ENCODE measurements around the gene FHOD3. TPM values are rescaled to one million over a fixed set of nuclear protein-coding genes. Genes with fewer than 3 reads are reported as not detected.

Gene FHOD3
- total and polyA plus RNA-seq, 5 experiments from 2014 or later, result not detected

DNA sequence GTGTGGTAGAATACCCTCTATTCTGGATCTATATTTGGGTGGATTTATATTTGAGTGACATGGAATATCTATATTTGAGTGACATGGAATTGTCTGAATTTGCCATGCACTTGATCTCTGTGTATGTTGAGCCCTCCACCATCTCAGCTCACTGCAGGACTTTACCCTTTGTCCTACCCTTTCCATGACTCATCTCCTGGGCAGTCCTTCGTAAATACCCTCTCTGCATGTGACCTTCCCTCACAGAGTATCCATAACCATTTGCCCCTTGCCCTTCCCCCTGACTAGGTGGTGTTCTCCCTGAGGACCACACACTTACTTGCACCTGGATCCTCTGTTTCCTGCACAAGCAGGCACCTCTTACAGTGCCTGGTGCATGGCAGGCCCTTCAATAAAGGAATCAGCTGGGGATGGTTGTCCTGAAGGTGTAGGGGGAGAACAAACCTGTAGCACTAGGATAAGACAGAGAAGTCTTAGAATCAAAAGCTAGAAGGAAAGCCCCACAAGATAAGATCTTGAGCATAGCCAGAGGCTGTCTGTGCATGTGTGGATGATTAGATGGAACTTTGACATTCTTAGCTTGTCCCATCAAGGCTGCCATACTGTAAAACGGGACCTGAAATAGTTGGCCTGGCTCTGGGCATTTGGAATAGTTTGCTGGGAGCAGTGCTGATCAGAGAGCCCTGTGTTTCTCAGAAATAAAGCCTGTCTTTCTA, 230.4 kb downstream of the FHOD3 start:
- Mint-ChIP-seq H3K36me3 (no peaks in the 10 kb centered on the region), H3K27me3 (peaks cover 0 to 19% (median 7%) of the 10 kb centered on the region in 5 donors), H3K9me3 (no peaks in the 10 kb centered on the region), H3K4me3 (no peak overlapping the region), H3K4me1 (no peaks in the 10 kb centered on the region), H3K27ac (no peak overlapping the region)
- no peak for DNase-seq
- no peak for ATAC-seq
- POLR2A ChIA-PET, result no interaction called here

DNA sequence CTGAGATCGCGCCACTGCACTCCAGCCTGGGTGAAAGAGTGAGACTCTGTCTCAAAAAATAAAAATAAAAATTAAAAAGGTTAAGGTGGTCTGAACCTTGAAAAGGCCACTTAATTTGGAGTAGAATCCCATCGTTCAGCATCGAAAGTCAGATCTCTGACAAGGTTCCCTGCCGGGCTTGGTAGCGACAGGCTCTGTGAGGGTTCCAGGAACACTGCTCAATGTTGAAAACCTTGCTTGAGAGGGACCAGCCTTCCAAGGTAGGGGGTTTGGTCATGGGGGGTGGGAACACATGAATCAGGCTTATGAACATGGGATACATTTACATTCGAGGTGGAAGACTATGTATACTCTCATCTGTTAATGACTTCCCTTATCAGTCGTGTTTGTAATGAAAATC, 232.2 kb downstream of the FHOD3 start:
- Mint-ChIP-seq H3K36me3 (no peaks in the 10 kb centered on the region), H3K9me3 (no peaks in the 10 kb centered on the region), H3K27ac (no peak overlapping the region), H3K4me1 (peaks cover 0 to 7% (median 4%) of the 10 kb centered on the region in 4 donors), H3K27me3 (peaks cover 0 to 15% (median 6%) of the 10 kb centered on the region in 5 donors), H3K4me3 (no peak overlapping the region)
- ATAC-seq, result no peak
- DNase-seq, result no peak
- POLR2A ChIA-PET, result no interaction called here

DNA sequence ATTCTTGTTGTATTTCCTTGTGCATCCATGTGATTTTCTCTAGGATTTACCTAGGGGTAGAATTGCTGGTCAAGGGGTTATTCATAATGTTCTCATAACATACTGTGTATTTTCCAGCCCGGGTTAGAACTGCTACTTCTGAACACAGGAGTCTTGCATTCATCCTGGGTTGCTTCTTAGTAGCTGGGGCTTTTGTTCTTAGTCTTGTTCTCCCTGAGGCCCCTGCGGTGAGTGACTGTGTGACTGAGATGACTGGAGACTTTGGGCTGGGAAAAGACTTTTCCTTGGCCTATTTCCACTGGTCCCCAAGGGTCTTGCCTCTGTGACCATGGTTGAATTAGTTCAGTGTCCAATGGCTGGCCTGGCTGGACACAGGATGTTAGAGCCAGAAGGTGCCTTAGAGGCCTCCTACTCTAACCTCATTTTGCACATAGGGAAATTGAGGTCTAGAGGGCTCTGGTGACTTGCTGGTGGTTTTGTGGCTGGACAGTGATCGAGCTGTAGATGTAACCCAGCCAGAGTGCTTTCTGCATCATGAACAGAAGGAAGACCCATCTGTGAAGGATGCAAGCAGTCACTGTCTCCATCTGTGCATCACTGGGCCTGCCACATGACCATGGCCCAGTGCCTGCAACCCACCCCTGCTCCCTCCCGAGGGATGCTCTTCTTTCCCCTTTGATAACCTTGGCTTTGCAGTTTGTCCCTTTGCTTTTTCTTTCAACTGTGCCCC, 233.3 kb downstream of the FHOD3 start:
- POLR2A ChIA-PET, result no interaction called here
- Mint-ChIP-seq H3K4me3 (no peak overlapping the region), H3K27me3 (peaks cover 0 to 15% (median 6%) of the 10 kb centered on the region in 5 donors), H3K9me3 (no peaks in the 10 kb centered on the region), H3K4me1 (peaks cover 0 to 7% (median 4%) of the 10 kb centered on the region in 4 donors), H3K27ac (no peak overlapping the region), H3K36me3 (no peaks in the 10 kb centered on the region)
- DNase-seq, result no peak
- no peak for ATAC-seq

DNA sequence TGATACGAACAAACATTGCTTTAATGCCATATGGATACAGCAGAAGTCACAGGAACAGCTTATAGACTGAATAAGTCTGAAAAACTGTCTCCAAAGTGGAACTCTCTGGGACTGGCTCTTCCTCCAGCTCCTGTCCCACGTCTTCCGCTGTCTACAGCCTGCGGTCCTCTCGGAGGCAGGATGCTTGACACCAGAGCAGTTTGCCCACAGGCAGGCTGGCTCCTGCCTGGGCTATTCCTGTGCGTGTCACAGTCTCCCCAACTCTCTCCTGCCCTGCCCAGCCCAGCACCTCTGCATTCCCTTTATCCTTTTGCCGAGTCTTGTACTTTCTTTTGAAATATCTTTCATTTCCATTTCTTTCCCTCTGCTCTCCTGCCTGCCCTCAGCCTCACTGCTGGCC, 234.1 kb downstream of the FHOD3 start:
- Mint-ChIP-seq H3K27ac (no peak overlapping the region), H3K4me1 (peaks cover 0 to 7% (median 4%) of the 10 kb centered on the region in 4 donors), H3K9me3 (no peaks in the 10 kb centered on the region), H3K27me3 (peaks cover 0 to 15% (median 6%) of the 10 kb centered on the region in 5 donors), H3K36me3 (no peaks in the 10 kb centered on the region), H3K4me3 (no peak overlapping the region)
- POLR2A ChIA-PET, result no interaction called here
- ATAC-seq (no peak), DNase-seq (no peak)

DNA sequence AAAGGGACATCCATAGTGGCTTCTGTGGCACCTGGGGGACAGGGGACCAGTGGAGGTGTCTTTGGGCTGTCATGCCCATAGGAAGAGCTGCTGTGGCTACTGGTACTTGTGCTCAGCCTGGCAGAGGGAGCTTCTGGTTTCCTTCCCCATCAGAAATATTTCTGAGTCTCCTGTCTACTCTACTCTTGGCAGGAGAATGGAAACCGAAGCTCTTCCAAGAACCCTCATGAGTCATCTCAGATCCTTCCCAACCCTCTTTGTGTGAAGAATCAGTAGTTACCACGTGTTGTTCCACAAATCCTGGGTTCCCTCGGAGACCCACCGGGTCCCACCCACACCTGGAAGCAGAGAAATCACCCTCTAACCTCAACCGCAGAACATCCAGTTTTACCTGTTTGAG, 234.9 kb downstream of the FHOD3 start:
- POLR2A ChIA-PET, result no interaction called here

DNA sequence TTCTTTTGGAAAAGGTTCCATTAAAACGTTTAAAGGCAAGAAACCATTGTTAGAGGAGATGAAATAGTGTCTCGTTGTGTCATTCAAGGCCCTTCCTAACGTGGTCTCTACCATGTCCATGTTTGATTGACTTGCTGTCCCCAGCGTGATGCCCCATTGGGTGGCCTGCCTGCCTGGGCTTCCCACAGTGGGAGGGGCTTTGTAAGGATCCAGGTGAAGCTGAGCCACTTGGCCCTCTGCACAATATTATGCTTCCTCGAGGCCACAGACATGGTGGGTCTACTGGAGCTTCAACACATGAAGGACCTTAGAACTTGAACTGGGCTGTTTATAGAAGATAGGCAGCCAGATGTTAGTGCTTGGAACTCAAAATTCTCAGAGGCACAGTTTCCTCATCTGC, 235.3 kb downstream of the FHOD3 start:
- DNase-seq (no peak), ATAC-seq (no peak)
- H3K9me3 Mint-ChIP-seq, result no peaks in the 10 kb centered on the region
- H3K36me3 Mint-ChIP-seq, result no peaks in the 10 kb centered on the region
- POLR2A ChIA-PET, result no interaction called here
- peaks cover 0 to 7% (median 4%) of the 10 kb centered on the region in 4 donors for H3K4me1 Mint-ChIP-seq
- H3K4me3 Mint-ChIP-seq, result no peak overlapping the region
- H3K27ac Mint-ChIP-seq, result peak overlapping the region in 1 of 10 donors; percentile 30
- H3K27me3 Mint-ChIP-seq, result peaks cover 0 to 15% (median 8%) of the 10 kb centered on the region in 5 donors

More for the DNA sequence above, 234.9 kb downstream of the FHOD3 start:
- no peak overlapping the region for H3K27ac Mint-ChIP-seq
- H3K36me3 Mint-ChIP-seq, result no peaks in the 10 kb centered on the region
- no peaks in the 10 kb centered on the region for H3K9me3 Mint-ChIP-seq
- ATAC-seq, result no peak
- no peak overlapping the region for H3K4me3 Mint-ChIP-seq
- DNase-seq, result no peak
- peaks cover 0 to 15% (median 8%) of the 10 kb centered on the region in 5 donors for H3K27me3 Mint-ChIP-seq
- H3K4me1 Mint-ChIP-seq, result peaks cover 0 to 7% (median 4%) of the 10 kb centered on the region in 4 donors

DNA sequence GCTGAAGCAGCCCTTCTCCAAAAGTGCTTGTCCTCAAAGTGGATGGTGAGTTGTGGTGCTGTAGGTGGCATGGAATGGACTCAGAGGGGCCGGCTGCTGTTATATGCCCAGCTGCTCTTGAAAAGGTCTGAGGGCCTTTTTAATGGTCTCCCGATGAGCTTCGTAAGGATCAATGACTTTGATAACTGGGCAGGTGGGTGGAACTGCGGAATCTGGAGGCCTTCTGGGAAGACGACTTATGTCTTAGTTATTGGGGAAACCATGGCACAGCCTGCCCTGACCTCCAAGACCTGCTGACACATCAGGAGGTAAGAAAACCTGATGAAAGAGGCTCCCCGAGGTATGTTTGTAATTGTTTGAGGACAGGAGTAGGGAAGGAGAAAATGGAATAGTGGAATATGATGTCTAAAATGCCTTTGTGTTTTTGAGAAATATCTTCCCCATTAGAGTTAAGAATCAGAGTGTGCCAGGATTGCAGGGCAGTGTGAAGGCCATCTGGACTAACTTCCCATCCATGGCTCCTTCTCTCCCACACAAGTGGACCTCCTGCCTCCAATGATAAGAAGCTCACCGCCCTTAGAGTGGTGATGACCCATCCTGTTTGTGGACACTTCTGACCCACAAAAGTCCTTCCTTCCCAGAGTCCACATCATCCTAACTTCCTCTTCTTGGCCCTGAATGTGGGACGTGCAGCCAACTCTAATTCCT, 236.1 kb downstream of the FHOD3 start:
- Mint-ChIP-seq H3K4me3 (no peak overlapping the region), H3K9me3 (no peaks in the 10 kb centered on the region)
- no peak for ATAC-seq

DNA sequence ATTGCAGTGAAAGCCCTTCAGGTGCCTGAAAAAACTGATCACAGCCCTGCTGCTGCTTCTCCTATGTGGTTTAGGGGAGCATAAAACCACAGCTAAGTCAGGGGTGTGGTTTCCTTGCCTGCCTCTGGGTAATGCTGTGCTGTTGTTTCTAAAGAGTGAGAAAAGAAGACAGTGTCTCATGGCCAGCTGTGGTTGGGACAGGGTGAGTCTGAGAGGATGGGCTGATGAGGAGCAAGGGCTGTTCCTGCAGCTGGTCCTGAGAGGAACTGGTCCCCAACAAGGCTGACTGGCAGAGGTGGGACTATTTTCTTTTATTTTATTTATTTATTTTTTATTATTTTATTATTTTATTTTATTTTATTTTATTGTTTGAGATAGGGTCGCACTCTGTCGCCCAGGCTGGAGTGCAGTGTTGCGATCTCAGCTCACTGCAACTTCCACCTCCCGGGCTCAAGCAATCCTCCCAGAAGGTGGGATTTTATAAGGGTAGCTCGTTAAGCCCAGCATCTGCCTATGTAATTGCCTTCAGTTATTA, 236.7 kb downstream of the FHOD3 start:
- Mint-ChIP-seq H3K9me3 (no peaks in the 10 kb centered on the region), H3K4me3 (no peak overlapping the region), H3K27me3 (peaks cover 0 to 15% (median 8%) of the 10 kb centered on the region in 5 donors), H3K27ac (no peak overlapping the region), H3K36me3 (no peaks in the 10 kb centered on the region), H3K4me1 (peaks cover 0 to 7% (median 4%) of the 10 kb centered on the region in 4 donors)
- POLR2A ChIA-PET, result no interaction called here
- no peak for ATAC-seq
- no peak for DNase-seq

More for the DNA sequence above, 236.1 kb downstream of the FHOD3 start:
- no peak for DNase-seq
- no peaks in the 10 kb centered on the region for H3K36me3 Mint-ChIP-seq
- POLR2A ChIA-PET, result no interaction called here
- H3K4me1 Mint-ChIP-seq, result peaks cover 0 to 7% (median 4%) of the 10 kb centered on the region in 4 donors
- H3K27ac Mint-ChIP-seq, result no peak overlapping the region
- peaks cover 0 to 15% (median 8%) of the 10 kb centered on the region in 5 donors for H3K27me3 Mint-ChIP-seq

DNA sequence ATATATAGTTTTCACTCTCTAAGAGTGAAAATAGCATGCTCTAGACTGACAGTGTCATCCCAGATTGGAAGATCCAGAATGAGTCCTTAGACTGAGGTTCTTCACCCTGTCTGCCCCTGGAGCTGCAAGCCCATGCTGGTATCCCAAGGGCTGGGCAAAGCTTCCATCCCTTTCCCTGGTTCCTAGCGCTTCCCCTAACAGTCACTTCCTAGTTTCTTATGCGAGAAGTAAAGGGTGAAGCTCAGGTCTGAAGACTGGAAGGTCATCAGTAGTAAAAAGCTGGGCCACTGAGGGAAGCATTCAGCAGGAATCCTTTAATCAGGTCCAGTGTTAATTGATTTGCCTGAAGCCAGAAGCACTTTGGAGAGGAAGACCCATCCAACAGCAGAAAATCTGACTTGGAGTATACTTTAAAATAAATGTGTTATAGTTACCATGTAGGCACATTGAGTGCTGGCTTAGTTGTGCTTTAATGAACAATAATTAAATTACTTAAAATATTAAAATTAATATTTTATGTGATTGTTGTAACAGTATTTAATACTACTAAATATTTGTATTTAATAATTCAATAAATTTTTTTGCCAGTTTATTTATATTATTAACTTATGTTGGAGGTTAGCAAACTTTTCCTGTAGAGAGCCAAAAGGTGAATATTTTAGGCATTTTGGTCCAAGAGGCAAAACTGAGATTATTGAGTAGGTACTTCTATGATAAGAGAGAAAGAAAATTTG, 237.9 kb downstream of the FHOD3 start:
- H3K4me3 Mint-ChIP-seq, result no peak overlapping the region
- H3K4me1 Mint-ChIP-seq, result peaks cover 0 to 7% (median 4%) of the 10 kb centered on the region in 4 donors
- no peak for DNase-seq
- POLR2A ChIA-PET, result no interaction called here
- ATAC-seq, result no peak
- H3K36me3 Mint-ChIP-seq, result no peaks in the 10 kb centered on the region
- H3K27me3 Mint-ChIP-seq, result peaks cover 0 to 16% (median 8%) of the 10 kb centered on the region in 5 donors
- H3K27ac Mint-ChIP-seq, result no peak overlapping the region
- no peaks in the 10 kb centered on the region for H3K9me3 Mint-ChIP-seq

DNA sequence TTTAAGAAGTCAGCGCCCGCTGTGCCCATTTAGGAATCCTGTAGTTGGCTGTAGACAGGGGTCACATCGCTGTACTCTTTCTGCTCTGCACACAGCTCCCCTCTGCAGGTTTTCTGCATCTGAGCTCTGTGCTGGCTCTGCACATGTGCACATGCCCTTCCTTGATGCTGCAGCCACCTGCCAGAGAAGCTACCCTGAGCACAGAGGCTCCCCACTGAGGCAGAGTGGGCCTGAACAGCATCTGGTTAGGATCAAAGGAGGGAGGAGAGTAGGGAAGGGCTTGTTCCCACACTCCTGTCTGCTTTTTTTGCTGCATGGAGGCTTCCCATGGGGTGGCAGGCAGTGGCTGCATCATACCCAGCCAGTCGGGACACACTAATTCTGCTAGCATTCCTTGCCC, 238.9 kb downstream of the FHOD3 start:
- Mint-ChIP-seq H3K9me3 (no peaks in the 10 kb centered on the region), H3K4me1 (peaks cover 0 to 7% (median 4%) of the 10 kb centered on the region in 4 donors), H3K27ac (no peak overlapping the region), H3K4me3 (no peak overlapping the region), H3K36me3 (no peaks in the 10 kb centered on the region), H3K27me3 (peaks cover 0 to 13% (median 8%) of the 10 kb centered on the region in 5 donors)
- POLR2A ChIA-PET, result no interaction called here
- ATAC-seq, result no peak
- no peak for DNase-seq

DNA sequence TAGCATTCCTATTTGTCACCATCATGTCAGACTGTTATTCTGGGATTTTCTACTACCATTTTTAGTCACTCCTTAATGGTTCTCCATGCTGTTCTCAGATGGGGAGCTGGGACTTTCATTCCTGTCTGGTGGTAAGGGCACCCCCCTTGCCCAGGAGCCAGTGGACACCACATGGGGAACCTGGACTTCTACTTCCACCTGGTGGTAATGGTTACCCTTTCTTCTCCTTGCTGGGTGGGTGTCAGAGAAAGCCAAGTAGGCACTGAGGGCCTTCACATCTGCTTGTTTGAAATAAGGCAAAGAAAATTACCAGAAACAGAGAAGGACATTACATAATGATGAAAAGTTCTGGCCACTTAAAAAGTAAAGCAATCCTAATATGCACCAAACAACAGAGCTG, 239.8 kb downstream of the FHOD3 start:
- no peak for DNase-seq
- ATAC-seq, result no peak
- H3K36me3 Mint-ChIP-seq, result no peaks in the 10 kb centered on the region
- H3K9me3 Mint-ChIP-seq, result no peaks in the 10 kb centered on the region
- H3K27me3 Mint-ChIP-seq, result peaks cover 0 to 8% (median 3%) of the 10 kb centered on the region in 5 donors
- no peak overlapping the region for H3K27ac Mint-ChIP-seq
- peaks cover 0 to 7% (median 4%) of the 10 kb centered on the region in 4 donors for H3K4me1 Mint-ChIP-seq
- POLR2A ChIA-PET, result no interaction called here
- H3K4me3 Mint-ChIP-seq, result no peak overlapping the region

DNA sequence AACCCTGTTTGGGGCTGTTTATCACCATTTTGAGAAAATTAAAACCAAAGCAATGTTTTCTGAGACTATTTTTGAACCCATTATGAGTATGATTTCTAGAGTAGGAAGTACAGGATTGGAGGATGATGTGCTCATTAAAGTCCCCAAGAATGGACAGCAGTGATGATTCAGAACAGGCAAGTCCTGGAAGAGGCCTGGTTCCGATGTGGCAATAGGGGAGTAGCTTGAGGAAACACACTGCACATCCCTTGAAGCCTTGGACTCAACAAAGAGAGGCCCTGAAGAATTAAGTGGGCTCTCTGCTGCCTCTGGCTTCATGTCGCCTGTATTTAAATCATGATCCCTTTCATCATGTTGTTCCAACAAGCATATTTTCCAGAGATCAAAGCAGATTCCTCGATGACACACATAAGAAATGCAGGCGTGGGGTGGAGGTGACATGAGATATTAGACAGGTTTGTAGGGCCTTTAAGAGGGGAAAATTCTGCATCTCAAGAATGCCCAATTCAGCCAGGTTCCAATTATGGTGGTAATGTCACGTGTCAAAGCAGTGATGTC, 242.2 kb downstream of the FHOD3 start:
- H3K27me3 Mint-ChIP-seq, result peaks cover 0 to 4% (median 0%) of the 10 kb centered on the region in 5 donors
- no peaks in the 10 kb centered on the region for H3K36me3 Mint-ChIP-seq
- no peak overlapping the region for H3K27ac Mint-ChIP-seq
- no peaks in the 10 kb centered on the region for H3K9me3 Mint-ChIP-seq
- no peak for ATAC-seq
- no peaks in the 10 kb centered on the region for H3K4me1 Mint-ChIP-seq
- DNase-seq, result no peak
- POLR2A ChIA-PET, result no interaction called here
- H3K4me3 Mint-ChIP-seq, result no peak overlapping the region

All from naive thymus-derived CD8-positive, alpha-beta T cell (primary cell).